Measurements from ENCODE around the gene ADAMTS16.

Gene ADAMTS16

GRCh38 chr5:5139777-5140478 lies at the start of gene ADAMTS16:
Gene ADAMTS16 (plus strand): TSS chr5:5140330. CDS start chr5:5140468, 138 bp downstream.
- DNase-seq (ENCODE audit: low read depth), result no peak
- H3K4me3 ChIP-seq (ENCODE audit: low read depth, low read length), result peak within 1 kb of the TSS; percentile 17
- TF ChIP-seq CTCF (conservative IDR thresholded peaks at IDR 0.05; ENCODE audit: low read depth, low read length), result no peak

GRCh38 chr5:5092149-5092548 lies 48.0 kb upstream of the ADAMTS16 start:
- TF ChIP-seq CTCF (conservative IDR thresholded peaks at IDR 0.05; ENCODE audit: low read depth, low read length), result no peak
- DNase-seq (ENCODE audit: low read depth), result no peak
- no peak overlapping the region for H3K4me3 ChIP-seq (ENCODE audit: low read depth, low read length)

DNA sequence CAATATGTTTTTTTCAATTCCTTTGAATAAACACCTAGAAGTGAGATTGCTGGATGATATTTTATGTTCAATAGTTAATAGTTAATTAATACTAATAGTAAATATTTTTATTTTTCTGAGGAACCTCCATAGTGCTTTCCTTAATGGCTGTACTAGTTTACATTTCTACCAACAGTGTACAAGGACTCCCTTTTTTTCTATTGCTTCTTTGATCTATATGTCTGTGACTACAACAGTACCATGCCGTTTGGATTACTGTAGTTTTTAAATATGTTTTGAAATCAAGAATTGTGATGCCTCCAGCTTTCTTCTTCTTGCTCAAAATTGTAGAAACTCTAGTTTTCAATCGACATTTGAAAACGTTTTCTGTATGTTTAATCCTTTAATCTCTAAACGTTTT lies 39.5 kb upstream of the ADAMTS16 start:
- TF ChIP-seq CTCF (conservative IDR thresholded peaks at IDR 0.05; ENCODE audit: low read depth, low read length), result no peak

DNA sequence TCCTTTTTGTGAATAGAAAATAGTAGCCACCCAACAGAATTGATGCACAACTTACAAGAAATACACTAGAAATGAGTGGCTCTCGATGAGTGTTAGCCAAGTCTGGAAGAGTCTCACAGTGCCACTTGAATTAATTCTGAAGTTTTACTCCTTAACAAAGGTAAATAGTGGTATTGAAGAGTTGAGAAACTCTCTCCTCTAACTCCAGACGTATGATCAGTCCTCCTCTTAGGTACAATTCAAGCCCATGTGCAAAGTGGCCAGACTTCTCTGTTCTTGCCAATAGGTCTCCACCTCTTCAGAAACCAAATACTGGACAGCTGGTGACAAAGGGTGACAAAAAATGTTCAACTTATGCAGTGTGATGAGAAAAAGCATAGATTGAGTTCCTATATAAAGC lies 38.5 kb upstream of the ADAMTS16 start:
- TF ChIP-seq CTCF (conservative IDR thresholded peaks at IDR 0.05; ENCODE audit: low read depth, low read length), result no peak
- no peak overlapping the region for H3K4me3 ChIP-seq (ENCODE audit: low read depth, low read length)
- DNase-seq (ENCODE audit: low read depth), result no peak

More for the DNA sequence above, 39.5 kb upstream of the ADAMTS16 start:
- DNase-seq (ENCODE audit: low read depth), result no peak
- no peak overlapping the region for H3K4me3 ChIP-seq (ENCODE audit: low read depth, low read length)

DNA sequence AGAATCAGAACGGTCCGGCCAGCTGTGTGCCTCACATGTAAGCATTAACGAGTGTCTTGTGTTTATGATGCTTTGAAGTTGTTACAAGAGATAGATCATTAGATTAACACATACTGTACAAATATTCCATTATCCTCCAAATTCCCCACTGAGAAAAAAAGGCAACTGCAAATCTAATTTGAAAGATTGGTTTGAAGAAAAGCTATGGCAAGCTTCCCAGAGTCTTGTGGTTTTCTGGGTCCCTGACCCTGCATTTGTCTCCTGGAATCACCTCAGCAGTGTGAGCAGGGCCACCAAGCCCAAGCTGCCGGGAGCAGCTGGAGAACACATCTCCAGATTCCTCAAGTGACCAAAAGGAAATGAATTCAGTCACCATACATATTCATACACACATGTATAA lies 36.9 kb upstream of the ADAMTS16 start:
- TF ChIP-seq CTCF (conservative IDR thresholded peaks at IDR 0.05; ENCODE audit: low read depth, low read length), result no peak
- no peak overlapping the region for H3K4me3 ChIP-seq (ENCODE audit: low read depth, low read length)
- DNase-seq (ENCODE audit: low read depth), result peak; percentile 0

DNA sequence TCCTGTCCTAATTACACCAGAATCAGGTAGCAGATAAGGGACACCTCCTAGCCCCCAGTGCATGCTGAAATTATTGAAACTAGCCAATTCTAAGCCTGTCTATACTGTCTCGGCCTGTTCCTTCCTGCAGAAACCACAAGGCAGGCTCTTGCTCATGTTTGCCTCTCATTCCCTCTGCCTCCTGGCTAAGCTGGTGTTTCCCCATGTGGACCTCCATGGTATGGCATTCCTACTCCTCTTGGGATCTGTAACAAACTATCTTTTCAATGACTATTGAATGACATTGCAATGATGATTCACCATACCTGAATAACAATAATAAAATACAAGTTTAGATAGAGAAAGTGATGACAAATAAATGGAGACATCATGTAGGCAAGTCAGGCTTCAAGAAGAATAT lies 35.6 kb upstream of the ADAMTS16 start:
- no peak for DNase-seq (ENCODE audit: low read depth)
- no peak overlapping the region for H3K4me3 ChIP-seq (ENCODE audit: low read depth, low read length)
- TF ChIP-seq CTCF (conservative IDR thresholded peaks at IDR 0.05; ENCODE audit: low read depth, low read length), result no peak

DNA sequence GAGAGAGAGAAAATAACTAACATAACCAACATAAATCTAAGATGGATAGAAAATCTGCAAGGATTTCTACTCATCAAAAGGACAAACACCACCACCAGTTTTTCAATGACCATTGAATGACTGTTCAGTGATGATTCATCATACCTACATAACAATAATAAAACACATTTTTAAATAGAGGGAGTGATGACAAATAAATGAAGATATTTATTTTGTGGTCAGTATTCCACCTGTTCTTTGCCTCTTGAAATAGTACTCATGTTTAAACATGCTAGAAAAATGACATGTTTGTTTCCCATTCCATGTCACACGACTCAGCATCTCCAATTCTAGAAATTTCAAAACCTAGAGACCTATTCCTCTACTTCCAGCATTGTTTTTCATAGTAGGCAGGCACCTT lies 34.6 kb upstream of the ADAMTS16 start:
- TF ChIP-seq CTCF (conservative IDR thresholded peaks at IDR 0.05; ENCODE audit: low read depth, low read length), result no peak
- DNase-seq (ENCODE audit: low read depth), result no peak
- H3K4me3 ChIP-seq (ENCODE audit: low read depth, low read length), result no peak overlapping the region
